Measurements from ENCODE around the gene CHST11. TPM values are rescaled to one million over a fixed set of nuclear protein-coding genes. Genes with fewer than 3 reads are reported as not detected.

CHST11 gene
- total and polyA plus RNA-seq, 7 donors, result 0.60 to 22.8 (median 10.0) TPM

DNA sequence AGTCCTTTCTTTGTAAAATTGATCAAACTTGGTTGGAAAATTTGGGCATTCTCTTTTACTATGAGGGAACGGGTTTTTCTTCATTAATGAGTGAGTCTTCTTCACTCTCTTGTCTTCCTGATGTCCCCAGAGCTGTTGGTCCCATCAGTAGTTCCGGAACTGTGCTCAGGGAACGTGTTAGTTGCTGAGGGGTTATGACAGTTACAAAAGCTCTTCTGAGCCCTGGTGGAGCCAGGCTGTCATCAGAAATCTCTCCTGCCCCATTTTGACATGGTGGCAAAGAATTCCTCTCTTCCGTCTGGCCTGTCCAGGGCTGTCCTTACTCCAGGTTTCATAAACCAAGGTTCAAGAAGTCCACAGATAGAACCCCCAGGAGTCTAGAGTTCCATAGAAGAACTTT lies 292.8 kb downstream of the CHST11 start:
- WGBS, 2 donors, result 80 to 86% methylated on average over 4 of the region's 4 CpGs
- Histone ChIP-seq H3K36me3 (no peaks in the 10 kb centered on the region), H3K9me3 (no peaks in the 10 kb centered on the region), H3K27me3 (no peaks in the 10 kb centered on the region), H3K27ac (peak overlapping the region in 2 of 4 donors; percentile 55 to 62), H3K4me1 (peaks cover 0 to 28% (median 19%) of the 10 kb centered on the region in 4 donors), H3K4me3 (no peak overlapping the region)
- TF ChIP-seq POLR2A (IDR thresholded peaks at IDR 0.05) (no peak), EP300 (IDR thresholded peaks at IDR 0.05) (no peak), POLR2AphosphoS5 (IDR thresholded peaks at IDR 0.05) (no peak)
- intact Hi-C loops (cut with DNase I), result no loop called here
- DNase-seq, result no peak

DNA sequence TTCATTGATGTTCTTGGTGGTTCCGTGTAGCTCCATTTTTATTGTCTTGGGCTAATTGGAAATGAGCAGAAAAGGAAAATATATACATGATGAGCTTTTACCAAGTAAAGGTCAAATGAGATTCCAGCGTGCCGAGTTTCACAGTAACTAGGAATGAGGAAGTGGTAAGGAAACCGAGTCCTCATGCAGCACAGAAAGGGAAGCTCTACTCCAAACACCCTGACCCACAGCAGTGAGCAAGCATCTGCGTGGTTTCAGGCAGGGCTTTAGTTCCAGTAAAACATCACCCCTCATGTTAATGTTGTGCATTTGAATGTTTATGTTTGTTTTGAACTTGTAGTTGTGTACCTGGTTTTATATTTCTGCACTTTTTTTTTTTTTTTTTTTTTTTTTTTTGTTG lies 293.3 kb downstream of the CHST11 start:
- no peak for DNase-seq
- peak overlapping the region in 1 of 4 donors; percentile 62 for H3K27ac ChIP-seq
- no peak overlapping the region for H3K4me3 ChIP-seq
- intact Hi-C loops (cut with DNase I), result no loop called here
- H3K4me1 ChIP-seq, result peaks cover 0 to 28% (median 19%) of the 10 kb centered on the region in 4 donors
- H3K36me3 ChIP-seq, result no peaks in the 10 kb centered on the region
- H3K9me3 ChIP-seq, result no peaks in the 10 kb centered on the region
- no peaks in the 10 kb centered on the region for H3K27me3 ChIP-seq
- TF ChIP-seq, protein P1, sequence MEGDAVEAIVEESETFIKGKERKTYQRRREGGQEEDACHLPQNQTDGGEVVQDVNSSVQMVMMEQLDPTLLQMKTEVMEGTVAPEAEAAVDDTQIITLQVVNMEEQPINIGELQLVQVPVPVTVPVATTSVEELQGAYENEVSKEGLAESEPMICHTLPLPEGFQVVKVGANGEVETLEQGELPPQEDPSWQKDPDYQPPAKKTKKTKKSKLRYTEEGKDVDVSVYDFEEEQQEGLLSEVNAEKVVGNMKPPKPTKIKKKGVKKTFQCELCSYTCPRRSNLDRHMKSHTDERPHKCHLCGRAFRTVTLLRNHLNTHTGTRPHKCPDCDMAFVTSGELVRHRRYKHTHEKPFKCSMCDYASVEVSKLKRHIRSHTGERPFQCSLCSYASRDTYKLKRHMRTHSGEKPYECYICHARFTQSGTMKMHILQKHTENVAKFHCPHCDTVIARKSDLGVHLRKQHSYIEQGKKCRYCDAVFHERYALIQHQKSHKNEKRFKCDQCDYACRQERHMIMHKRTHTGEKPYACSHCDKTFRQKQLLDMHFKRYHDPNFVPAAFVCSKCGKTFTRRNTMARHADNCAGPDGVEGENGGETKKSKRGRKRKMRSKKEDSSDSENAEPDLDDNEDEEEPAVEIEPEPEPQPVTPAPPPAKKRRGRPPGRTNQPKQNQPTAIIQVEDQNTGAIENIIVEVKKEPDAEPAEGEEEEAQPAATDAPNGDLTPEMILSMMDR (IDR thresholded peaks at IDR 0.05), result no peak
- 50 to 55% methylated on average over 5 of the region's 5 CpGs for WGBS, 2 donors

DNA sequence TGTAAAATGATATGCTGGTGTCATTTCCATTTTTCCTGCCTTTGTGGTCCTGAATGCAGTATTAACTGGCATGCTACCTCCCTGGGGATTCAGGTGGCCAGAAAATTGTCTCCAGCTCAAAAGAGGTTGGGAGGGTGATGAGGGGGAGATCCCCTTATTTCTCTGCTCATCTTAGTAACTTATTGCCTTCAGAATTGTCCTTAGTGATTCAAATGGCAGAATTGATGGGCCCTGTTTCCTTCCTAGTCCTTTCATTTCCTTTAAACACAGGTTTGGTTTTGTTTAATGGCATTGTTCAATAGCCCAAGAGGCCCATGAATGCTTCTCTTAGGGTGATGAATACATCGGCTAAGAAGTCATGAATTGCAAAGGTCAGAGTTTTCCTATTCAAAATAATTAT lies 294.4 kb downstream of the CHST11 start:
- WGBS, 2 donors, result 83 to 89% methylated on average over 1 of the region's 1 CpG
- Histone ChIP-seq H3K36me3 (no peaks in the 10 kb centered on the region), H3K9me3 (no peaks in the 10 kb centered on the region), H3K4me3 (no peak overlapping the region), H3K27me3 (no peaks in the 10 kb centered on the region), H3K27ac (no peak overlapping the region), H3K4me1 (peaks cover 0 to 28% (median 19%) of the 10 kb centered on the region in 4 donors)
- intact Hi-C loops (cut with DNase I), result no loop called here
- DNase-seq, result no peak
- TF ChIP-seq POLR2A (IDR thresholded peaks at IDR 0.05) (no peak), EP300 (IDR thresholded peaks at IDR 0.05) (no peak), POLR2AphosphoS5 (IDR thresholded peaks at IDR 0.05) (no peak)
- TF ChIP-seq, protein P1 (IDR thresholded peaks at IDR 0.05), result no peak

DNA sequence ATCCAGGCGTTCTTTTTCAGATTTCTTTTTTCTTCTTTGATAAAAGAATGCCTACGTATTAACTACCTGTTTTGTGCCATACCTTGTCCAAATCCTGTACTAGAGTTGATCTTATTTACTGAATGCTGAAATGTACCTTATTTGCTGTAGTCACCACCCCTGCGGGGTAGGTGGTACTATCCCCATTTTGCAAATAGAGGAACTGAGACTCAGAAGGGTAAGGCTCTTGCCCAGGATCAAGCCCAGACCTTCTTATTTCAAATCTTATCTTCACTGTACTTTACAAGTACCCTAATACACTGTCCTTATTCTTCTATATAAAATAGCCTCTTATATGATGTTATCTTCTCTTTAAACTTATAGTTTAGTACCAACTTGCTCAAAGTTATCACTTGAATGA lies 294.8 kb downstream of the CHST11 start:
- intact Hi-C loops (cut with DNase I), result no loop called here
- TF ChIP-seq, protein P1 (IDR thresholded peaks at IDR 0.05), result no peak
- TF ChIP-seq POLR2A (IDR thresholded peaks at IDR 0.05) (no peak), POLR2AphosphoS5 (IDR thresholded peaks at IDR 0.05) (no peak), EP300 (IDR thresholded peaks at IDR 0.05) (no peak)
- WGBS, 2 donors, result 80 to 89% methylated on average over 3 of the region's 3 CpGs
- no peak for DNase-seq
- Histone ChIP-seq H3K9me3 (no peaks in the 10 kb centered on the region), H3K27me3 (no peaks in the 10 kb centered on the region), H3K4me1 (peaks cover 0 to 28% (median 19%) of the 10 kb centered on the region in 4 donors), H3K36me3 (no peaks in the 10 kb centered on the region), H3K4me3 (no peak overlapping the region), H3K27ac (no peak overlapping the region)

DNA sequence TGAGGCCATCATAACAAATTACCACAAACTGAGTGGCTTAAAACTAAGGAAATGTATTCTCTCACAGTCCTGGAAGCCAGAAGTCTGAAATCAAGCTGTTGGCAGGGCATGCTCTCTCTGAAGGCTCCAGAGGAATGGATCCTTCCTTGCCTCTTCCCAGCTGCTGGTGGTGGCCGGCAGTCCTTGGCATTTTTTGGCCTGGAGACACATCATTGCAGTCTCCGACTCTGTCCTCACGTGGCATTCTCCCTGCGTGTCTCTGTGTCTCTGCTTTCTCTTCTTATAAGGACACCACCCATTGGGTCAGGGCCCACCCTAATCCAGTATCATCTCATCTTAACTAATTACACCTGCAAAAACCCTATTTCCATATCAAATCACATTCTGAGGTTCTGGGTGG lies 295.3 kb downstream of the CHST11 start:
- Histone ChIP-seq H3K27me3 (no peaks in the 10 kb centered on the region), H3K9me3 (no peaks in the 10 kb centered on the region), H3K36me3 (peaks cover 0 to 4% (median under 1%) of the 10 kb centered on the region in 4 donors), H3K27ac (no peak overlapping the region), H3K4me1 (peaks cover 0 to 28% (median 19%) of the 10 kb centered on the region in 4 donors), H3K4me3 (no peak overlapping the region)
- TF ChIP-seq, protein P1 (IDR thresholded peaks at IDR 0.05), result no peak
- TF ChIP-seq POLR2A (IDR thresholded peaks at IDR 0.05) (no peak), POLR2AphosphoS5 (IDR thresholded peaks at IDR 0.05) (no peak), EP300 (IDR thresholded peaks at IDR 0.05) (no peak)
- intact Hi-C loops (cut with DNase I), result no loop called here
- DNase-seq, result no peak
- 94 to 95% methylated on average over 4 of the region's 4 CpGs for WGBS, 2 donors

Data from sigmoid colon (tissue), 7 donors.